HG03039 (cell line): Measurements from ENCODE around the gene JSRP1.

Experiments
- ATAC-seq: cut with Tn5 transposase; IDR thresholded peaks from one replicate; pipeline ENCODE4 v1.9.1; 2021; ENCODE audit warnings: mild to moderate bottlenecking, moderate library complexity; ENCODE audit not compliant: unreplicated experiment

The JSRP1 gene

GRCh38 chr19:2219726-2220125 lies 36.5 kb downstream of the JSRP1 start:
- no peak for ATAC-seq

GRCh38 chr19:2217591-2217990 lies 38.6 kb downstream of the JSRP1 start:
- ATAC-seq: no peak

DNA sequence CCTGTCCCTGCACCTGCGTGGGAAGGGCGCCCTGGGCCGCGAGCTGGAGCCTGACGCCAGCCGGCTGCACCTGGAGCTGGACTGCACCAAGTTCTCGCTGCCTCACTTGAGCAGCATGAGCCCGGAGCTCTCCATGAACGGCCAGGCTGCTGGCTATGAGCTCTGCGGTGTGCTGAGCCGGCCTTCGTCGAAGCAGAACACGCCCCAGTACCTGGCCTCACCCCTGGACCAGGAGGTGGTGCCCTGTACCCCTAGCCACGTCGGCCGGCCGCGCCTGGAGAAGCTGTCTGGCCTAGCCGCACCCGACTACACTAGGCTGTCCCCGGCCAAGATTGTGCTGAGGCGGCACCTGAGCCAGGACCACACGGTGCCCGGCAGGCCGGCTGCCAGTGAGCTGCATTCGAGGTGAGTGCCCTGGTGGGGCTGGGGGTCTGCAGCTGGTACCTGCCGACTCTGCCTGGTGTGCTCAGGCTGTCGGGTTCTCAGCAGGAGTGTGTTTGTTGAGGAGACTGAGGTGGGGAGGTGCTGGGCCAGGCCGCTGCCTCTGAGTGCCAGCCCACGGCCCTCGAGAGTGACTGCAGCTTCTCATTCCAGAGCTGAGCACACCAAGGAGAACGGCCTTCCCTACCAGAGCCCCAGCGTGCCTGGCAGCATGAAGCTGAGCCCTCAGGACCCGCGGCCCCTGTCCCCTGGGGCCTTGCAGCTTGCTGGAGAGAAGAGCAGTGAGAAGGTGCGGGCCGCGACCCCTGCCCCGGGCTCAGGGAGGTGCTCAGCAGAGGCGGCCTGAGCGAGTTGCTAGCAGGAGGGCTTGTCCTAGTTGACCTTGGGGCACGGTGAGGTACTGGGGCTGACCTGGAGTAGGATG lies 39.6 kb downstream of the JSRP1 start:
- ATAC-seq: no peak

- no peak for ATAC-seq
These were observed 40.9 kb downstream of the JSRP1 start for GRCh38 chr19:2215281-2215751.

GRCh38 chr19:2214251-2214650 lies 42.0 kb downstream of the JSRP1 start:
- no peak for ATAC-seq

- no peak for ATAC-seq
These were observed 42.4 kb downstream of the JSRP1 start for GRCh38 chr19:2213799-2214198.

DNA sequence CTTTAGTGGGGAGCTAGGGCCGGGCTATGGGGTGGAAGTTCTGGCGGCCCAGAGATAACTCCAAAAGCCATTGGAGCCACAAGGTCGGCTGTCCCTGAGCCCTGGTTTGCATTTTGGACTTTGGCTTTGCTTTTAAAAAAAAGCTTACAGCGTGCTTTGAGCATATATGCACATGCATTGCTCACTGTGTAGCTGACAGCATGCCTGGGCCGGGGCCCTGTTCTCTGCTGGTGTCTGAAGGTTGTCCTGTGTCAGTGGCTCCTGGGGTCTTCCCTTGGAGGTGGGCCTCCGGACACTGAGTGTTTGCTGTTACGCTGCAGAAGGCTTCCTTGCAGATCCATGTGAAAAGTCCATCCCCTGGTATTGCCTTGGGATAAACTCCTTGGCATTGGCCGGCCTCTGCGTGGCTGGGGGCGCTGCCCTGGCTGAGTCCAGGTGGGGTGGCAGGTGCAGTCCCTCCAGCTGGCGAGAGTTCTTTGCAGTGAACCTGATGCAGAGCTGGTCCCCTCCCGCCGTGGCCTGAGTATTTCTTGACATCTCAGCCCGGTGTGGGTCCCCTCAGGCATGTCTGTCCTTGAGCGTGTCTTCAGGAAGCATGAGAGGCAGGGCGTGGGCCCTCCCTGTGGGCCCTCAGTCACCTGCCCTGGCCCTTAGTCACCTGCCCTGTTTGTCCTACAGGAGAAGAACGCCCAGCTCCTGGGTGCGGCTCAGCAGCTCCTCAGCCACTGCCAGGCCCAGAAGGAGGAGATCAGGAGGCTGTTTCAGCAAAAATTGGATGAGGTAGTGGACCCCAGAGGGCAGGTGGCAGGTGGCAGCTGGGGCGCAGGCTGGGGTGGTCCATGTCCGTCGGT lies 43.1 kb downstream of the JSRP1 start:
- no peak for ATAC-seq

GRCh38 chr19:2210987-2211740 lies 45.1 kb downstream of the JSRP1 start:
- ATAC-seq: no peak

DNA sequence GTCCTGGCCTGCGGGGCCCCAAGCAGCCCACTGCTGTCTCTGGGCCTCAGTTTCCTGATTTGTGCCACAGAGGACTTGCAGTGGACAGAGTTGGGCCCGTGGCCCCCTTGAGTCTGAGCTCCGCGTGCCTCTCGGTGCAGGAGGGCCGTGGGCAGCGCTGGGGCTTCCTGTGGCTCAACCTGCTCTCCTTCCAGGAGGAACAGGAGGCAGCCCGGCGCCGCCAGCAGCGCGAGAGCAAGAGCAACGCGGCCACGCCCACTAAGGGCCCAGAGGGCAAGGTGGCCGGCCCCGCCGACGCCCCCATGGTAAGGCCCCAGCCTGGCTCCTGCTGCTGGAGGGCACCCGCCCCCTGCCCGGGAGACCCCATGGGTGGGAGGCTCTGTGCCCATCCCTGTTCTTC lies 46.0 kb downstream of the JSRP1 start:
- ATAC-seq: no peak

DNA sequence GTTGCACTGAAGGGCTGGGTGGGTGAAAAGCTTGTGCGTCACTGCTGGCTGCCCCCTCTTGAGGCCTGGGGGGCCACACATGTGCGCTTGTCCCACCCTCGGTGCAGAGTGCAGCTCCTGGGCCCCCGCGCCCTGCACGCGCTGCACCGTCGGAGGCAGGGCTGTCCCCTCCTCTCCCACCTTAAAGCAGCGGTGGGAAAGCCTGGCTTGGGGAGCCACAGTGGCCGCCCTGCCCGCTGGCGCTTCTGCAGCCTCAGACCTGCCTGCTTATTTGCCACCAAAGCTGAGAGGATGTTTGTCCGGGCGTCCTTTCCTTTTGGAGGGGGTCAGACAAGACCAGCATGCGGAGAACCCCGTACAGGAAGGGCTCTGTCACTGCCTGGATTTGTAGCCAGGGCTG lies 46.8 kb downstream of the JSRP1 start:
- ATAC-seq: no peak

GRCh38 chr19:2208975-2209374 lies 47.2 kb downstream of the JSRP1 start:
- ATAC-seq: no peak

GRCh38 chr19:2207991-2208860 lies 48.0 kb downstream of the JSRP1 start:
- no peak for ATAC-seq

- ATAC-seq: no peak
These were observed 49.2 kb downstream of the JSRP1 start for GRCh38 chr19:2207008-2207407.

GRCh38 chr19:2202366-2202765 lies 53.9 kb downstream of the JSRP1 start:
- ATAC-seq: no peak
